ENCODE measurements around the gene ZCCHC4.

- TF ChIP-seq CTCF (IDR thresholded peaks at IDR 0.05) (no peak), POLR2A (IDR thresholded peaks at IDR 0.05) (no peak)
These were observed 71.1 kb downstream of the ZCCHC4 start for GRCh38 chr4:25383647-25384046.
